K562 (cell line): ENCODE results near the gene STPG4. TPM values are rescaled to one million over a fixed set of nuclear protein-coding genes. Genes with fewer than 3 reads are reported as not detected.

Experiments
- ADNP ChIP-seq: fragments of 200-800 bp; sonication (Bioruptor generic); IDR thresholded peaks from 2 replicates; pipeline ENCODE4 v1.6.1; 2016; ENCODE audit warnings: missing genetic modification characterization, missing compliant biosample characterization
- BACH1 ChIP-seq: fragments of 200-800 bp; sonication (Bioruptor generic); IDR thresholded peaks from 2 replicates; pipeline ENCODE4 v1.6.1; 2016; ENCODE audit warnings: missing genetic modification characterization, missing compliant biosample characterization
- CREM ChIP-seq: IDR thresholded peaks from 2 replicates; pipeline ENCODE4 v1.6.1; 2014; ENCODE audit warnings: antibody characterized with exemption, low read depth
- CUX1 ChIP-seq: fragments of 200-800 bp; sonication (Bioruptor generic); IDR thresholded peaks from 2 replicates; pipeline ENCODE4 v1.6.1; 2016; ENCODE audit warnings: missing genetic modification characterization, missing compliant biosample characterization
- DDX20 ChIP-seq: fragments of 450-650 bp; IDR thresholded peaks from 2 replicates; pipeline ENCODE4 v1.6.1; 2016; ENCODE audit warnings: missing genetic modification characterization, low read depth, mild to moderate bottlenecking, missing compliant biosample characterization, moderate library complexity
- DPF2 ChIP-seq: fragments of 450-650 bp; IDR thresholded peaks from 2 replicates; pipeline ENCODE4 v1.6.1; 2016
- HLTF ChIP-seq: fragments of 450-650 bp; IDR thresholded peaks from 2 replicates; pipeline ENCODE4 v1.6.1; 2016
- HNRNPUL1 ChIP-seq: fragments of 200-400 bp; formaldehyde crosslinking; IDR thresholded peaks from 2 replicates; pipeline ENCODE4 v1.6.1; 2017; ENCODE audit warnings: low read length
- IFI16 ChIP-seq: fragments of 250-450 bp; sonication (Bioruptor Pico); IDR thresholded peaks from 2 replicates; pipeline ENCODE4 v2.1.2; 2022; ENCODE audit warnings: mild to moderate bottlenecking, inconsistent platforms
- MAFG ChIP-seq: fragments of 450-650 bp; conservative IDR thresholded peaks from 2 replicates; pipeline ENCODE4 v1.6.1; 2016; ENCODE audit warnings: missing genetic modification characterization, missing compliant biosample characterization
- MAFK ChIP-seq: IDR thresholded peaks from 2 replicates; pipeline ENCODE4 v1.6.1; 2011; ENCODE audit warnings: low read length, improper control_type of control experiment
- MAX ChIP-seq: sonication (generic); formaldehyde crosslinking; IDR thresholded peaks from 2 replicates; pipeline ENCODE4 v1.9.0; 2022; ENCODE audit warnings: mild to moderate bottlenecking, missing genetic modification reagents
- NFATC3 ChIP-seq: fragments of 450-650 bp; IDR thresholded peaks from 2 replicates; pipeline ENCODE4 v1.6.1; 2017; ENCODE audit warnings: mild to moderate bottlenecking
- NFE2 ChIP-seq: IDR thresholded peaks from 2 replicates; pipeline ENCODE4 v1.6.1; 2014; ENCODE audit warnings: antibody characterized with exemption, low read depth
- NR2C2 ChIP-seq, 2 experiments: fragments of 200-800 bp in 1 of 2; sonication (Bioruptor generic) in 1 of 2; sonication (generic) in 1 of 2; formaldehyde crosslinking in 1 of 2; IDR thresholded peaks; 2 replicates each; pipeline versions ENCODE4 v1.6.1 to v1.8.0; 2016 to 2022; ENCODE audit warnings: mild to moderate bottlenecking in 1 of 2, missing compliant biosample characterization in 1 of 2, missing genetic modification characterization in 1 of 2, missing genetic modification reagents in 1 of 2
- RCOR1 ChIP-seq, 2 experiments: IDR thresholded peaks; 2 replicates each; pipeline ENCODE4 v1.6.1; 2012; ENCODE audit warnings: low read depth in 2 of 2, low read length in 2 of 2, borderline replicate concordance in 1 of 2, improper control_type of control experiment in 1 of 2
- RFX7 ChIP-seq: fragments of 250-450 bp; sonication (Bioruptor Pico); IDR thresholded peaks from 2 replicates; pipeline ENCODE4 v1.5.1; 2021; ENCODE audit warnings: mild to moderate bottlenecking
- SMAD1 ChIP-seq: fragments of 150-350 bp; IDR thresholded peaks from 2 replicates; pipeline ENCODE4 v1.6.1; 2014; ENCODE audit warnings: low read length, low read depth; ENCODE audit not compliant: partially characterized antibody
- ZNF23 ChIP-seq: fragments of 250-450 bp; sonication (Bioruptor Pico); IDR thresholded peaks from 2 replicates; pipeline ENCODE4 v1.4.0; 2020; ENCODE audit warnings: mild to moderate bottlenecking
- polyA plus RNA-seq, 8 experiments: library from polyadenylated mRNA; depleted of rRNA in 4 of 8; stranded (reverse) in 5 of 8; unstranded in 3 of 8; fragments of >200 nt; fragmentation: Nextera tagmentation in 2 of 8; fragmentation: Illumina TruSeq in 1 of 8; extraction: Ambion mirVana in 2 of 8; extraction: Trizol in 1 of 8; gene quantifications; 2 replicates each; pipeline versions ENCODE4 v1.2.1 to v1.2.3, GENCODE V29; 2011 to 2014; ENCODE audit warnings: inconsistent platforms in 1 of 8, missing spikeins in 1 of 8
- total RNA-seq, 7 experiments: library from RNA; depleted of rRNA in 6 of 7; stranded (reverse); fragments of >200 nt in 6 of 7; fragmentation: Illumina TruSeq in 2 of 7; extraction: Trizol in 2 of 7; gene quantifications; 2 replicates each; pipeline versions ENCODE4 v1.2.1 to v1.2.3, GENCODE V29; 2011 to 2021; ENCODE audit warnings: low replicate concordance in 1 of 7

Gene STPG4
- total and polyA plus RNA-seq, 9 of the 15 experiments (the other 6 are each of a cell fraction or from before 2014, with no cell fraction given) = 0.10 to 0.68 (median 0.22) TPM; not detected in 6

GRCh38 chr2:47089083-47089464, 66.0 kb downstream of the STPG4 start (continued):
- no peak for TF ChIP-seq CUX1 (CRISPR knock-in tag)
- peak; percentile 98 for TF ChIP-seq MAFG (tag)
- peak; percentile 49; the same call in 1 of the 2 replicates for TF ChIP-seq DPF2
- no peak for TF ChIP-seq ADNP (tag)
- TF ChIP-seq ZNF23 (CRISPR knock-in tag) = no peak
- peak; percentile 97 for TF ChIP-seq BACH1
- no peak for TF ChIP-seq IFI16 (CRISPR knock-in tag)
- TF ChIP-seq HLTF = no peak
- TF ChIP-seq NFATC3 = no peak
- TF ChIP-seq MAX (CRISPR knock-in tag) = no peak
- TF ChIP-seq RCOR1 (IDR thresholded peaks at IDR 0.05; ENCODE audit: borderline replicate concordance in 1 of 2, low read depth in 2 of 2, low read length in 2 of 2) = peak in 1 of 2 experiments; percentile 68; a peak in 1 of 4 replicates
- TF ChIP-seq SMAD1 = no peak
- no peak for TF ChIP-seq NR2C2 (CRISPR knock-in tag; IDR thresholded peaks at IDR 0.05)
- TF ChIP-seq NR2C2 (tag; IDR thresholded peaks at IDR 0.05) = peak; percentile 67; the same call in 1 of the 2 replicates
- no peak for TF ChIP-seq DDX20 (tag)
- no peak for TF ChIP-seq RFX7
- peak; percentile 97 for TF ChIP-seq NFE2
- no peak for TF ChIP-seq CREM
- TF ChIP-seq MAFK = peak; percentile 95
- TF ChIP-seq HNRNPUL1 = no peak
